ENCODE data around the gene CLEC11A. TPM values are rescaled to one million over a fixed set of nuclear protein-coding genes. Genes with fewer than 3 reads are reported as not detected.

The CLEC11A gene
- total RNA-seq, 4 donors from 2014 or later, result 3.3 to 4.6 (median 4.0) TPM; not detected in 1

- no peaks in the 10 kb centered on the region for H3K27me3 ChIP-seq
- TF ChIP-seq POLR2A (IDR thresholded peaks at IDR 0.05) (no peak), CTCF (IDR thresholded peaks at IDR 0.05) (no peak)
- no peak for DNase-seq
- no peaks in the 10 kb centered on the region for H3K9me3 ChIP-seq
- no peaks in the 10 kb centered on the region for H3K4me1 ChIP-seq
- no peaks in the 10 kb centered on the region for H3K36me3 ChIP-seq
- no peak overlapping the region for H3K27ac ChIP-seq
- no peak overlapping the region for H3K4me3 ChIP-seq
Measured at GRCh38 chr19:50702871-50703829, 20.0 kb upstream of the CLEC11A start.

- no peaks in the 10 kb centered on the region for H3K27me3 ChIP-seq
Measured at GRCh38 chr19:50703915-50704796, 19.0 kb upstream of the CLEC11A start.

GRCh38 chr19:50705422-50706019 lies 17.6 kb upstream of the CLEC11A start:
- Histone ChIP-seq H3K4me3 (no peak overlapping the region), H3K4me1 (no peaks in the 10 kb centered on the region), H3K9me3 (no peaks in the 10 kb centered on the region), H3K27ac (no peak overlapping the region), H3K27me3 (no peaks in the 10 kb centered on the region), H3K36me3 (no peaks in the 10 kb centered on the region)
- no peak for DNase-seq
- TF ChIP-seq POLR2A (IDR thresholded peaks at IDR 0.05), result no peak
- TF ChIP-seq CTCF (IDR thresholded peaks at IDR 0.05), result peak in 4 of 6 experiments; percentile 23 to 38 (median 32)

More at GRCh38 chr19:50703915-50704796, 19.0 kb upstream of the CLEC11A start:
- DNase-seq, result no peak
- H3K4me1 ChIP-seq, result no peaks in the 10 kb centered on the region
- H3K27ac ChIP-seq, result no peak overlapping the region
- no peaks in the 10 kb centered on the region for H3K36me3 ChIP-seq
- no peaks in the 10 kb centered on the region for H3K9me3 ChIP-seq
- no peak overlapping the region for H3K4me3 ChIP-seq
- TF ChIP-seq CTCF (IDR thresholded peaks at IDR 0.05) (no peak), POLR2A (IDR thresholded peaks at IDR 0.05) (no peak)

- no peaks in the 10 kb centered on the region for H3K27me3 ChIP-seq
Measured at GRCh38 chr19:50706387-50706786, 16.8 kb upstream of the CLEC11A start.

More at GRCh38 chr19:50706387-50706786, 16.8 kb upstream of the CLEC11A start:
- TF ChIP-seq CTCF (IDR thresholded peaks at IDR 0.05) (no peak), POLR2A (IDR thresholded peaks at IDR 0.05) (no peak)
- no peaks in the 10 kb centered on the region for H3K36me3 ChIP-seq
- H3K9me3 ChIP-seq, result no peaks in the 10 kb centered on the region
- no peak overlapping the region for H3K4me3 ChIP-seq
- no peaks in the 10 kb centered on the region for H3K4me1 ChIP-seq
- DNase-seq, result no peak
- no peak overlapping the region for H3K27ac ChIP-seq
